Loucy (cell line): ENCODE measurements around the gene MEGF10.

Experiments used
- H2AFZ ChIP-seq: fragments of 200-600 bp; sonication (generic); 2 replicates; pipeline ENCODE4 v1.6.0; 2016; ENCODE audit warnings: antibody characterized with exemption, mild to moderate bottlenecking, low read length, moderate library complexity
- H3F3A ChIP-seq: fragments of 200-600 bp; 2 replicates; pipeline ENCODE4 v1.6.0; 2016; ENCODE audit warnings: antibody characterized with exemption, low read depth, mild to moderate bottlenecking
- H3K27me3 ChIP-seq: fragments of 200-600 bp; sonication (generic); 2 replicates; pipeline ENCODE4 v1.6.1; 2014; ENCODE audit warnings: low read length, mild to moderate bottlenecking; ENCODE audit not compliant: insufficient read depth, poor library complexity, severe bottlenecking
- H3K36me3 ChIP-seq: fragments of 200-600 bp; sonication (generic); 2 replicates; pipeline ENCODE4 v1.6.1; 2016; ENCODE audit warnings: low read length; ENCODE audit not compliant: insufficient read depth
- H3K4me1 ChIP-seq: fragments of 200-600 bp; sonication (generic); 2 replicates; pipeline ENCODE4 v1.5.1; 2014; ENCODE audit warnings: low read length, mild to moderate bottlenecking; ENCODE audit not compliant: insufficient read depth, poor library complexity, severe bottlenecking
- H3K4me2 ChIP-seq: fragments of 200-600 bp; sonication (generic); 2 replicates; pipeline ENCODE4 v1.6.0; 2014; ENCODE audit warnings: antibody characterized with exemption, low read length, low read depth, mild to moderate bottlenecking; ENCODE audit not compliant: poor library complexity, severe bottlenecking
- H3K4me3 ChIP-seq: fragments of 200-600 bp; sonication (generic); 2 replicates; pipeline ENCODE4 v1.5.1; 2014; ENCODE audit warnings: low read length, mild to moderate bottlenecking, mixed read lengths; ENCODE audit not compliant: poor library complexity, severe bottlenecking
- H3K79me2 ChIP-seq: fragments of 200-600 bp; sonication (generic); 2 replicates; pipeline ENCODE4 v1.6.1; 2014; ENCODE audit warnings: low read length; ENCODE audit not compliant: insufficient read depth
- H3K9ac ChIP-seq: fragments of 200-600 bp; sonication (generic); 2 replicates; pipeline ENCODE4 v1.6.0; 2014; ENCODE audit warnings: mild to moderate bottlenecking, low read depth, low read length, moderate library complexity; ENCODE audit not compliant: poor library complexity, severe bottlenecking
- H3K9me2 ChIP-seq: fragments of 200-600 bp; sonication (generic); replicated peaks from 2 replicates; pipeline ENCODE4 v1.6.1; 2016; ENCODE audit warnings: low read depth, low read length, mixed read lengths
- H3K9me3 ChIP-seq: fragments of 200-600 bp; sonication (generic); 2 replicates; pipeline ENCODE4 v1.6.1; 2014; ENCODE audit warnings: mild to moderate bottlenecking, antibody characterized with exemption, low read length, low read depth; ENCODE audit not compliant: insufficient read depth
- H4K20me1 ChIP-seq: fragments of 200-600 bp; sonication (generic); 2 replicates; pipeline ENCODE4 v1.6.0; 2014; ENCODE audit warnings: antibody characterized with exemption, low read length, mild to moderate bottlenecking; ENCODE audit not compliant: insufficient read depth, poor library complexity, severe bottlenecking
- CTCF ChIP-seq: fragments of 200-600 bp; sonication (generic); conservative IDR thresholded peaks from 2 replicates; pipeline ENCODE4 v1.5.1; 2014; ENCODE audit warnings: mild to moderate bottlenecking, antibody characterized with exemption, low read length
- EZH2phosphoT487 ChIP-seq: fragments of 200-600 bp; IDR thresholded peaks from 2 replicates; pipeline ENCODE4 v1.6.1; 2018; ENCODE audit warnings: antibody characterized with exemption, mild to moderate bottlenecking, moderate library complexity, borderline replicate concordance

The MEGF10 gene

GRCh38 chr5:127373858-127374491, 83.4 kb downstream of the MEGF10 start:
- Histone ChIP-seq H3K4me2 (no peak overlapping the region), H2AFZ (no peak overlapping the region), H3K9ac (no peak overlapping the region), H3K4me1 (no peaks in the 10 kb centered on the region), H3K79me2 (no peaks in the 10 kb centered on the region), H3K4me3 (no peak overlapping the region), H3K36me3 (no peaks in the 10 kb centered on the region), H4K20me1 (no peaks in the 10 kb centered on the region), H3F3A (no peaks in the 10 kb centered on the region), H3K9me2 (no peaks in the 10 kb centered on the region), H3K9me3 (no peaks in the 10 kb centered on the region), H3K27me3 (no peaks in the 10 kb centered on the region)
- no peak for TF ChIP-seq EZH2phosphoT487
- TF ChIP-seq CTCF: peak; percentile 46

- H3K4me1 ChIP-seq: no peaks in the 10 kb centered on the region
- no peak overlapping the region for H3K4me2 ChIP-seq
- H3K79me2 ChIP-seq: no peaks in the 10 kb centered on the region
- H3K9ac ChIP-seq: no peak overlapping the region
- no peaks in the 10 kb centered on the region for H3K9me3 ChIP-seq
- H3K27me3 ChIP-seq: no peaks in the 10 kb centered on the region
- H3K4me3 ChIP-seq: no peak overlapping the region
- no peaks in the 10 kb centered on the region for H3F3A ChIP-seq
- H3K36me3 ChIP-seq: no peaks in the 10 kb centered on the region
- H3K9me2 ChIP-seq: no peaks in the 10 kb centered on the region
- no peak overlapping the region for H2AFZ ChIP-seq
- no peaks in the 10 kb centered on the region for H4K20me1 ChIP-seq
- TF ChIP-seq EZH2phosphoT487: no peak
- no peak for TF ChIP-seq CTCF
Observed at GRCh38 chr5:127375124-127375523, 84.5 kb downstream of the MEGF10 start.

- Histone ChIP-seq H3K9me2 (no peaks in the 10 kb centered on the region), H3K9me3 (no peaks in the 10 kb centered on the region), H2AFZ (no peak overlapping the region), H3K4me2 (no peak overlapping the region), H3K79me2 (no peaks in the 10 kb centered on the region), H4K20me1 (no peaks in the 10 kb centered on the region), H3F3A (no peaks in the 10 kb centered on the region), H3K27me3 (no peaks in the 10 kb centered on the region), H3K36me3 (no peaks in the 10 kb centered on the region), H3K4me1 (no peaks in the 10 kb centered on the region), H3K4me3 (no peak overlapping the region), H3K9ac (no peak overlapping the region)
- TF ChIP-seq EZH2phosphoT487: no peak
- no peak for TF ChIP-seq CTCF
Observed at GRCh38 chr5:127375544-127376091, 85.0 kb downstream of the MEGF10 start.
